CD4-positive, alpha-beta T cell treated with Interleukin-12 subunit alpha and Interleukin-12 subunit beta, for 1 hour (primary cell): ENCODE measurements around the gene DXO.
"Not testable (repeated sequence)": the region's sequence is repeated elsewhere in the genome, so short reads cannot be mapped to it uniquely, and the experiment has no call there.

Experiments used
- DNase-seq: peaks from one replicate; pipeline ENCODE4 v3.0.0-alpha.2; 2020

DXO gene

DNA sequence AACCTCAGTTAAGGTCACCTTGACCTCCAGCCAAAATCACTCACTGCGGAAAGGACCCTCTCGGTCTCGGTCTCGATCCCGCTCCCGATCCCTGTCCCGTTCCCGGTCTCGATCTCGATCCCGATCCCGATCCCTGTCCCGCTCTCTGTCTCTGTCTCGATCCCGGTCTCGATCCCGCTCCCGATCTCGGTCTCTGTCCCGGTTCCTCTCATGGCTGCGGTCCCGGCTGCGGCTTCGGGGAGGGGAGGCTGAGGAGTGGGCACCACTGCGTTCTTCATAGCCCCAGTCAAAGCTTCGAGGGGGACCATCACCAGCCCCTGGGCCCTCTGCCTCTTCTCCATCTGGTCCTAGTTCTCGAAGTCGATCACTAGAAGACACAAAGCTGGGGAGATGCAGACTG lies 17.4 kb downstream of the DXO start:
- DNase-seq: no peak

DNA sequence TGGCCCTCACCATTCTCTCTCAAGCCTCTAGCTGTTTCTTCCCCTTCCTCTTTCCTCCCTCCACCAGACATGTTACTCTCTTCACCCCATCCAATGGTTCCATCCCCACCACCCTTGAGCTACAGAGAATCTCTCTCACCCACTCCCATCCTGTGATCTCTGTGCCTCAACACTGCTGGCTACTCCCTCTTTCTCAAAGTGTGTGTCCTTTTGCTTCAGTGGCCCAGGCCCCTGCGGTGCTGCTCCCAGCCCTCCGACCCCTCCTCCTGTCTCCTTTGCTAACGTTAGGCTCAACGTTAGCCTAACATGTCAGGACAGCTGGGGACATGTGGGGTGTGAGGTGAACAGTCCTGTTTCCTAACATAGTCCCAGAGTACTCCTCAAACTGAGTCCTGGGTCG lies 19.0 kb downstream of the DXO start:
- DNase-seq: no peak

DNA sequence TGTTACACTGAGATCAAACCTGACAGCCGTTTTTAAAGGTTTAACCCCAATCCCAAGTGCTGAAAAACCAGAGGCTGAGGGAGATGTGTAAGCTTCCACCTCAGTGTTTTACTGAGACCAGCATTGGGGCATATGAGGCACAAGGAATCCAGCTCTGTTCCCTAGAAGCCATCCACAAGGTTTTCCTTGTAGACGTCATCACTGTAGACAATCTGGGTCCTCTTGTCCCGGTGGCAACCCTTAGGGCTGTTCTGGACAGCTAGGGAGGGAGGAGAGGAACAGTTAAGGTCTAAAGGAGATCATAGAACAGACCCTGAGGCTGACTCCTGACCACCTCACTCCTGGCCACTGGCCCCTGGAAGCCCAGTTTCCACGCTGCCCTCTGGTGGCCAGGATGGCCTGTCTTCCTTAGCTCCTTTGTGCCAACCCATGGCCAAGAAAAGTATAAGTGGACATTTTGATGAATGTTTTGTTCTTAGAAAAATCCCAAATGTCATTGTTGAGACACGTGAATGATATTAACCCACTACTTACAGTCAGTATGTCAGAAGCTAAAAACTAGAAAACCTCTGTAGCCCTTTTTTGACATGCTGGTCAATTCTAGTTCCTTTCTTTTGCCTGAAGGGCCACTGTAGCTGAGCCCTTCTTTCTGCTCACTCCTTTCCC lies 19.7 kb downstream of the DXO start:
- DNase-seq: peak; percentile 46

DNA sequence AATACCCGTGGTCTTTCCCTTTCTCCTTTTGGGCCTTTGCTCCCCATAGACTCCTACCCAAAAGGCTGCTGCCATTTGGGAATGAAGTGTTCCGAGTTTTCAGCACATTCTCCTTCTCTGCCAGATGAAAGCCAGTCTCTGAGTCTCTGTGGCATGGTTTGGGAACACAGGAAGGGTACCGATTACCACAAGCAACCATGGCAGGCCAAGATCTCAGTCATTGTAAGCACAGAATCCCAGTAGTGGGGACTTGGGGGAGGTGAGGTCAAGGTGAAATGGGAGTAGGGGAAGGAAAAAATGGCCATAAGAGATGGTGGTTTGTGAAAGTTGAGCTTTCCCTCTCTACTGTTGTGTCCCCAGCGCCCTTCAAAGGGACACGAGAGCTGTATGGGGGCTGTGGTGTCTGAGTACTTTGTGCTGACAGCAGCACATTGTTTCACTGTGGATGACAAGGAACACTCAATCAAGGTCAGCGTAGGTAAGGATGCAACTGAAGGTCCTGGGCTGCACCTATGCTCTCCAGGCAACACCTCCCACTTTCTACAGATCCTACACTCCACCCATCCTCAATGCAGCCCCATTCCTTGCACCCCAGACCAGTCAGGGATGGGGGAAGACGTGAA lies 21.9 kb downstream of the DXO start:
- no peak for DNase-seq

DNA sequence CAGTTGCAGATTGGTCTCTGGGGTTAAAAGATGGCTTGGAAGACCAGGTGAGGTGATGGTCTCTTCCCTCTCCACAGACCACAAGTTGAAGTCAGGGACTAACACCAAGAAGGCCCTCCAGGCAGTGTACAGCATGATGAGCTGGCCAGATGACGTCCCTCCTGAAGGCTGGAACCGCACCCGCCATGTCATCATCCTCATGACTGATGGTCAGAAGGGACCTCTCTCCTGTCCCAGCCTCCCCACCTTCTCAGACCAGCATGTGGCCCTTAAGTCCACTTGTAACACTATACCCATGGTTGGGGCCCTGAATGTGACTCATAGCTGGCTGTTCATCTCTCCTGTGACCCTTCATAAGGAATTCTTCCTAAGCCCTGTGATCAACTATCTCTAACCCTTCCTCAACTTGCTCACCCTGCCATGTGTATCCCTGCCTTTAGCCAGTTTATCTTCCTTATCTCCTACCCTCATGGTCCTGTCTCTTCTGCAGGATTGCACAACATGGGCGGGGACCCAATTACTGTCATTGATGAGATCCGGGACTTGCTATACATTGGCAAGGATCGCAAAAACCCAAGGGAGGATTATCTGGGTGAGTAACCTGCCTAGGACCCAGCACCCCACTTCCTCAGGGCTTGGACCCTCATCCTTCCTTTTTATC lies 23.1 kb downstream of the DXO start:
- no peak for DNase-seq

DNA sequence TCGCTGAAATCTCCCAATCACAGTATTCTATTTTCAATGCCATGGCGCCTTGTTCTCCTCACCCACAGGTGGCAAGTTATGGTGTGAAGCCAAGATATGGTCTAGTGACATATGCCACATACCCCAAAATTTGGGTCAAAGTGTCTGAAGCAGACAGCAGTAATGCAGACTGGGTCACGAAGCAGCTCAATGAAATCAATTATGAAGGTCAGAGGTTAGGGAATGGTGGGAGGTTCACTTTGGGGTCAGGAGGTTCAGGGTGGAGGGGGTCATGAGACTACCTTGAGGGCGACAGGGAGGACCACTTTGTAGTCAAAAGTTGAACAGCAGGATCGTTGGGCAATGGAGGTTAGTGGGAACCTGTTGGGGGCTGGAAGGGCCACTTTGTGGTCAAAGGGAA lies 23.6 kb downstream of the DXO start:
- DNase-seq: no peak

DNA sequence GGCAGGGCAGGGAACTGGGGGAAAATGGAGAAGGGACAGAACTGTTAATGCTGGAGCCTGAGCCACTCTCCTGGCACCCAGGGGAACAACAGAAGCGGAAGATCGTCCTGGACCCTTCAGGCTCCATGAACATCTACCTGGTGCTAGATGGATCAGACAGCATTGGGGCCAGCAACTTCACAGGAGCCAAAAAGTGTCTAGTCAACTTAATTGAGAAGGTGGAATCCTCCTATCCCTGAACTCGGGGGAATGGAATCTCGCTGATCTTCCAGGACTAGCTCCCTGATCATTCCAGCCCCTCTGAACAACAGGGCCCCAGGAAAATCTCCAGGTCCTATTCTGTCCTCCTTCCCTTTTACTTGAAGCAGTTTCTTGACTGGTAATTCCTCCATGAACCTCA lies 24.1 kb downstream of the DXO start:
- DNase-seq: no peak

DNA sequence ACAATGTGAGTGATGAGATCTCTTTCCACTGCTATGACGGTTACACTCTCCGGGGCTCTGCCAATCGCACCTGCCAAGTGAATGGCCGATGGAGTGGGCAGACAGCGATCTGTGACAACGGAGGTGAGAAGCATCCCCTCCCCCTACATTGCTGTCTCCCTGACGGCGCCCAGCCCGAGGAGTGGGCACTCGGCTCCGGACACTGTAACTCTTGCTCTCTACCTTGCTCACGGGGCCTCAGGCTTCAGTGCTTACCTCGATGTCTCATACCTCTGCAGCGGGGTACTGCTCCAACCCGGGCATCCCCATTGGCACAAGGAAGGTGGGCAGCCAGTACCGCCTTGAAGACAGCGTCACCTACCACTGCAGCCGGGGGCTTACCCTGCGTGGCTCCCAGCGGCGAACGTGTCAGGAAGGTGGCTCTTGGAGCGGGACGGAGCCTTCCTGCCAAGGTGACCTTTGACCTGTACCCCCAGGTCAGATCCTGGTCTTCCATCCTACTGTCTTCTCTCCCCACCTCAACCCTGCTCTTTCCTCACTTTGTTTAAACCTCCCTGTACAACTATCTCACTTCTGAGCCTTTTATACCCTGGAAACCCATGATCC lies 24.8 kb downstream of the DXO start:
- no peak for DNase-seq

DNA sequence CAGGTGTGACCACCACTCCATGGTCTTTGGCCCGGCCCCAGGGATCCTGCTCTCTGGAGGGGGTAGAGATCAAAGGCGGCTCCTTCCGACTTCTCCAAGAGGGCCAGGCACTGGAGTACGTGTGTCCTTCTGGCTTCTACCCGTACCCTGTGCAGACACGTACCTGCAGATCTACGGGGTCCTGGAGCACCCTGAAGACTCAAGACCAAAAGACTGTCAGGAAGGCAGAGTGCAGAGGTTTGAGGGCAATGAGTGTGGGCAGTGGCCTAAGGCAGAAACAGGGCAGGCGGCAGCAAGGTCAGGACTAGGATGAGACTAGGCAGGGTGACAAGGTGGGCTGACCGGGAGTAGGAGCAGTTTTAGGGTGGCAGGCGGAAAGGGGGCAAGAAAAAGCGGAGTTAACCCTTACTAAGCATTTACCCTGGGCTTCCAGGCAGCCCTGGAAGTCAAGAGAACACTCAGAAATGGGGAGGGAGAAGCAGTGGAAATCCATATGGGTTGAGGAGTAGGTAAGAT lies 25.5 kb downstream of the DXO start:
- no peak for DNase-seq

DNA sequence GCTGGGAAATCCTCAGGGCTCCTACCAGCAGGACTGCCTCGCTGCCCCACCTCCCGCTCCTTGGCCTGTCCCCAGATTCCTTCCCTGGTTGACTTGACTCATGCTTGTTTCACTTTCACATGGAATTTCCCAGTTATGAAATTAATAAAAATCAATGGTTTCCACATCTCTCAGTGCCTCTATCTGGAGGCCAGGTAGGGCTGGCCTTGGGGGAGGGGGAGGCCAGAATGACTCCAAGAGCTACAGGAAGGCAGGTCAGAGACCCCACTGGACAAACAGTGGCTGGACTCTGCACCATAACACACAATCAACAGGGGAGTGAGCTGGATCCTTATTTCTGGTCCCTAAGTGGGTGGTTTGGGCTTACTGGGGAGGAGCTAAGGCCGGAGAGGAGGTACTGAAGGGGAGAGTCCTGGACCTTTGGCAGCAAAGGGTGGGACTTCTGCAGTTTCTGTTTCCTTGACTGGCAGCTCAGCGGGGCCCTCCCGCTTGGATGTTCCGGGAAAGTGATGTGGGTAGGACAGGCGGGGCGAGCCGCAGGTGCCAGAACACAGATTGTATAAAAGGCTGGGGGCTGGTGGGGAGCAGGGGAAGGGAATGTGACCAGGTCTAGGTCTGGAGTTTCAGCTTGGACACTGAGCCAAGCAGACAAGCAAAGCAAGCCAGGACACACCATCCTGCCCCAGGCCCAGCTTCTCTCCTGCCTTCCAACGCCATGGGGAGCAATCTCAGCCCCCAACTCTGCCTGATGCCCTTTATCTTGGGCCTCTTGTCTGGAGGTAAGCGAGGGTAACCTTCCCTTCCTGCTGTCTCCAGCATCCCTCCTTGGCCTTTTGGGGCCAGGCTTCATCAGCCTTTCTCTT lies 26.2 kb downstream of the DXO start, which contains the start of gene CFB:
CFB (plus strand) TSS at position 589 of the 863 bp plus-strand sequence; CDS start at position 716, 127 bp downstream.
- no peak for DNase-seq

DNA sequence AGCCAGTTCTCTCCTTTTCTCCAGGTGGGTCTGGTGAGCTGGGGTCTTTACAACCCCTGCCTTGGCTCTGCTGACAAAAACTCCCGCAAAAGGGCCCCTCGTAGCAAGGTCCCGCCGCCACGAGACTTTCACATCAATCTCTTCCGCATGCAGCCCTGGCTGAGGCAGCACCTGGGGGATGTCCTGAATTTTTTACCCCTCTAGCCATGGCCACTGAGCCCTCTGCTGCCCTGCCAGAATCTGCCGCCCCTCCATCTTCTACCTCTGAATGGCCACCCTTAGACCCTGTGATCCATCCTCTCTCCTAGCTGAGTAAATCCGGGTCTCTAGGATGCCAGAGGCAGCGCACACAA lies 26.8 kb downstream of the DXO start:
- no peak for DNase-seq

DNA sequence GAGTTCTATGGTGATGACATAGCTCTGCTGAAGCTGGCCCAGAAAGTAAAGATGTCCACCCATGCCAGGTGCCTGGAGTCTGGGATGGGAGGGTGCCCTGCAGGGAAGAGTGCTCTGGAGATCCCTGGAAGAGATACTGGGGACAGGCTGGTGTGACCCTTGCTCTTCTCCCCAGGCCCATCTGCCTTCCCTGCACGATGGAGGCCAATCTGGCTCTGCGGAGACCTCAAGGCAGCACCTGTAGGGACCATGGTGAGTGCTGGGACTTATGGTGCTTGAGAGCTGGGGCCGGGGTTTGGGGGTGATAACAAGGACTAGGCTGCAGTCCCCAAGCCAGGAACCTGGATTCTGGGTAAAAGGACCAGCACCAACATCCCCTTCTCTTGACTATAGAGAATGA lies 28.2 kb downstream of the DXO start:
- DNase-seq: no peak

DNA sequence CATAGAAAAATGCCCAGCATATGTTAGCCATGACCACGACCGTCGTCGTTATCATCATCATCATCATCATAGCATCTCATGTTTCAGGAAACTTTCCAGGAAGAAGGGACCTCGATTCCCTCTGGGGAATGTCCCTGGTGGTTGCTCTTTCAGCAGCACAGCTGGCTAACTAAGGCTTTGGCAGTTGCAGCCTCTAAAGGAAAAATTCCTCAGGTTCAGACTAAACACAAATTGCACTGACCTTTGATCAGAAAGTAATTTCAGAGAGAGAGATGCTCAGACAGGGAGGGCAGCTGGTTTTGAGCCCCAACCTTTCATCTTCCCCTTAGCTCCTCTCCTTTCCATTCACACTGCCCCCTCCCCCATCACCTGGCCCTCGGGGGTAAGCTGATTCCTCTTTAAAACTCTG lies 31.7 kb downstream of the DXO start:
- DNase-seq: no peak

DNA sequence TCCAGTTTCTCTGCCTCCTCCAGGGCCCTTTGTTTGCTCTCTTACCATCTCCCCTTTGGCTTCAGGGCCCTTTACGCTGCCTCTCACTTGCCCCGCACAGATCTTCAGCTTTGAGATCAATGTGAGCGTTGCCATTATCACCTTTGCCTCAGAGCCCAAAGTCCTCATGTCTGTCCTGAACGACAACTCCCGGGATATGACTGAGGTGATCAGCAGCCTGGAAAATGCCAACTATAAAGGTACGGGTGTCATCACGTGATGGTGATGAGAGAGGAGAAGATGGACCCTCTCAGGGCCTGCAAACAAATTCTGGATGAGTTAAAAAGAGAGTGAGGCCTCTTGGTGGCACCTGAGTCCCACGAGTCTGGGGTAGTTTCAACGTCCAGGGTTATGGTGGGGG lies 36.1 kb downstream of the DXO start:
- no peak for DNase-seq

DNA sequence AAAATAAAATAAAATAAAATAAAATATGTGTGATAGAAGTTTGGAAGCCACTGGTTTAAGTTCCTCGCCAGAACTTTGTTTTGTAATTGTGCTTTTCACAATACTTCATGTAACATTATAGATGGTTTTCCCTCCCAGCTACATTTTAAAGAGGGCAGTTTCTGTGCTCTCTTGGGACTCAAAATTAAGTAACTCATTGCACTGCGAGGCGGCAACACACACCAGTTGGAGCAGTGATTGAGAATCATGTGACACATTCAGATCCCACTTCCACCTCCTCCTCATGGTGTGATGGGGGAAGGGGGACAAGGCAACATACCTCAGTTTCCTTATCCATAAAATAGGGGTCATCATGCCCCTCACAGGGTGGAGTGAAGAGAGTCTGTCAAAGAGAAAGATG lies 36.9 kb downstream of the DXO start:
- DNase-seq: no peak

DNA sequence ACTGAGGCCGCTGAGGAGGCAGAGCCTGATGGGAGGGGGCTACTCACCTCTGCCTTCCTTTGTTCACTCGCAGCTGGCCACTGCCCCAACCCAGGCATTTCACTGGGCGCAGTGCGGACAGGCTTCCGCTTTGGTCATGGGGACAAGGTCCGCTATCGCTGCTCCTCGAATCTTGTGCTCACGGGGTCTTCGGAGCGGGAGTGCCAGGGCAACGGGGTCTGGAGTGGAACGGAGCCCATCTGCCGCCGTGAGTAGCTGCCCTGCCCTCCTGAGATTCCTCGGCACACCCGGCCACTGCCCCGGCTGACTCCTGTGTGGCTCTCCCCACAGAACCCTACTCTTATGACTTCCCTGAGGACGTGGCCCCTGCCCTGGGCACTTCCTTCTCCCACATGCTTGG lies 38.4 kb downstream of the DXO start:
- no peak for DNase-seq

DNA sequence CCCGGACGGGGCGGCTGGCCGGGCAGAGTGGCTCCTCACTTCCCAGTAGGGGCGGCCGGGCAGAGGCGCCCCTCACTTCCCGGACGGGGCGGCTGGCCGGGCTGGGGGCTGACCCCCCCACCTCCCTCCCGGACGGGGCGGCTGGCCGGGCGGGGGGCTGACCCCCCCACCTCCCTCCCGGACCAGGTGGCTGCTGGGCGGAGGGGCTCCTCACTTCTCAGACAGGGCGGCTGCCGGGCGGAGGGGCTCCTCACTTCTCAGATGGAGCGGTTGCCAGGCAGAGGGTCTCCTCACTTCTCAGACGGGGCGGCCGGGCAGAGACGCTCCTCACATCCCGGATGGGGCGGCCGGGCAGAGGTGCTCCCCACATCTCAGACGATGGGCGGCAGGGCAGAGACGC lies 39.8 kb downstream of the DXO start:
- DNase-seq: not testable (repeated sequence)

DNA sequence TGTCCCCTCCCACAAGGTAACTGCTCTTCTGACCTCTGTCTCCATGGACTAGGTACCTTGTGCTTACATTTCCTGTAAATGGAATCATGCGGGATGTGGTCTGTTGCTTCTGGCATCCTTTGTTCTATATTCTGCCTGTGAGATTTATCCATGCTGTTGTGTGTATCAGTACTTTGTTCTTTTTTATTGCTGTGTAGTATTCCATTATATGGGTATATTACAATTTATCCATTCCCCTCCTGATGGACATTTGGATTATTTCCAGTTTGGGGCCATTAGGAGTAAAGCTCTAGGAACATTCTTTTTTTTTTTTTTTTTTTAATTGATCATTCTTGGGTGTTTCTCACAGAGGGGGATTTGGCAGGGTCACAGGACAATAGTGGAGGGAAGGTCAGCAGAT lies 41.0 kb downstream of the DXO start:
- DNase-seq: no peak

DNA sequence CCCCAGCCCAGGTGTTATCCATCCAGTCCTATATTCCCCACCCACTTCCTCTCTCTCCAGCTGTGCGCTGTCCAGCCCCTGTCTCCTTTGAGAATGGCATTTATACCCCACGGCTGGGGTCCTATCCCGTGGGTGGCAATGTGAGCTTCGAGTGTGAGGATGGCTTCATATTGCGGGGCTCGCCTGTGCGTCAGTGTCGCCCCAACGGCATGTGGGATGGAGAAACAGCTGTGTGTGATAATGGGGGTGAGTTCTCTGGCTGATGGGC lies 43.3 kb downstream of the DXO start:
- DNase-seq: no peak

DNA sequence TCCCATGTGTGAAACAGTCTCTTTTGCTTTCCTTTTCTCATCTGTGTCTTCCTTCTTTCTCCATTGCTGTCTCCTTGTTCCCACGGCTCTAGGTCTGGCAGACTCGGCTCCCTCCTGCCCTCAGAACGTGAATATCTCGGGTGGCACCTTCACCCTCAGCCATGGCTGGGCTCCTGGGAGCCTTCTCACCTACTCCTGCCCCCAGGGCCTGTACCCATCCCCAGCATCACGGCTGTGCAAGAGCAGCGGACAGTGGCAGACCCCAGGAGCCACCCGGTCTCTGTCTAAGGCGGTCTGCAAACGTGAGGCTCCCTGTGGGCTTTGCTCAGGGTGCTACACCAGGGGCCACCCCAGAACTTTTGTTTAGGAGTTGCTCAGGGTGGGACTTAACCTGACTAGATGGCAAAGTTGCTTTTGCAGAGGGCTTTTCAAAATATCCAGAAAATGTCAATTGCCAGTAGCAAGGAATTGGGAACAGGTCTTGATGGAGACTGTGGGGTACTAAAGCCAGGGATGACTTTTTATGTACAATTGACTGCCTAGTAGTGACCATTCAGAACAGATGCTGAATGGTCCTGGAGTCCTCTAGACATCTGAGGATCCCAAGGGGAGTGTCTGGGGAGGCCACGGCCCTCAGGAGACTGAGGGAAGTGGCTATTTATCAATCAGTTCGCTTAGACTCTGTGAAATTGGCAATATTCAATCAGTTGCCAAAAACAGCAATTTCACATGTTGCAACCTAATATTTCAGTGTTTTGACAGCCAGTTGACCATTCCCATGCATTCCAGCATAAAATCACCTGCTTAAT lies 43.9 kb downstream of the DXO start:
- DNase-seq: no peak

DNA sequence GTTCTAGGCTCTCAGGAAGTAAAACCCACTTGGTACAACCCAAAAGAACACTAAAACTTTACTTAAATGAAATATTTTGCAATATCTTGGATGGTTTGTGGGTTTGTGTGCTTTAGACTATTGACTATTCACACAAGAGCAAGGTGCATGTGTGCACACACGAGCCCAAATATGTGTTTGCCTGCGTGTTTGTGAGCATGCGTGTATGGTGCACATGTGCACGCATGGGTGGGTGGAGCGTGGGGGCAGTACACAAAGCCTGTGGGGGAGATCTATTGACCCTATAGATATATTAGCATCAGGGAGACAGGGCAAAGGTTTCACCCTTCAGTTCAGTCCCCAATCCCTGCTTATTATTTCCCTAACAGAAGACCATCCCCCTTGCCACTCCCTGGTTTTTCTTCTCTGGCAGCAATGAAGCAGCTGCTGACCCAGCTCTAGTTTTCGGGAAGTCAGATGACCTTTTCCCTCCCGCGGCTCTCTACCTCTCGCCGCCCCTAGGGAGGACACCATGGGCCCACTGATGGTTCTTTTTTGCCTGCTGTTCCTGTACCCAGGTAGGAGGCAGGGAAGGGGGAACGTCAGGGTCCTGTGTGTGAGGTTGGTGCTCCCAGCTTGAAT lies 44.6 kb downstream of the DXO start, which contains the start of gene C2:
C2 (plus strand) TSS at position 476 of the 621 bp plus-strand sequence; CDS start at position 512, 36 bp downstream.
- no peak for DNase-seq

DNA sequence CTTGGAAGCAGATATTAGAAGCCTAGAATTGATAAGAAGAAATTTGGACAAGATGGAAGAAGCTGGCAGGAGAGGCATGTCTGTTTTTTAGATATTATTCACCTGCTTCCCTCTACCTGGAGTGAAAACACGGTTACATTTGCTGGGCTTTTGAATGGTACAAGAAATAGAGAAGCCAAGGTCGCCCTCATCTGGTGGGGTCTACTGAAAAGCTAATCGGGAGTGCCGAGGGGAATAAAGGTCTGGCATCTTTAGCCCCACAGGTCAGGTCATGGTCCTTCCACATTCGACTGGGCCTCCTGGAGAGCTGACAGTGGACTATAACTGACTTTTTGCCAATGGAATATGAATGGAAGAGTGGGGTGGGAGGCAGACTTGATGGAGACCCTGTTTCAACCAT lies 49.0 kb downstream of the DXO start:
- DNase-seq: peak; percentile 28
